HCT116 (cell line): ENCODE measurements around the gene SNX20. TPM values are rescaled to one million over a fixed set of nuclear protein-coding genes. Genes with fewer than 3 reads are reported as not detected.

Experiments
- ATAC-seq: fragments of 200-7000 bp; cut with Tn5 transposase; 2 replicates; pipeline ENCODE4 v1.9.1; 2020; ENCODE audit warnings: mild to moderate bottlenecking, moderate library complexity
- Bru-seq: library from RNA; stranded (reverse); fragments of 400-500 nt; gene quantifications from one replicate; lab custom pipeline; 2021; lab: Mats Ljungman, UMichigan
- BruChase-seq, 2 experiments: library from RNA; stranded (reverse); fragments of 400-500 nt; gene quantifications; one replicate each; lab custom pipeline; 2021; lab: Mats Ljungman, UMichigan
- BruUV-seq: library from RNA; stranded (reverse); fragments of 400-500 nt; replicated peaks from 2 replicates; lab custom pipeline; 2021; lab: Mats Ljungman, UMichigan
- CTCF ChIA-PET: fragments of 300-600 bp; sonication (Branson Sonifier 250); formaldehyde crosslinking; loops from one replicate; lab custom pipeline; 2021; ENCODE audit warnings: antibody characterized with exemption; lab: Charles Lee
- POLR2A ChIA-PET: fragments of 300-600, 350-600 bp; sonication (Branson Sonifier 250); formaldehyde crosslinking; loops from one replicate; lab custom pipeline; 2021; ENCODE audit warnings: antibody characterized with exemption; lab: Charles Lee
- RAD21 ChIA-PET, 2 experiments: fragments of 300-600 bp; sonication (Branson Sonifier 250); formaldehyde crosslinking; loops; one replicate each; lab custom pipeline; 2023; ENCODE audit warnings: low total read pairs in 2 of 2; ENCODE audit not compliant: uncharacterized antibody in 2 of 2, unreplicated experiment in 2 of 2, low non-redundant PET in 1 of 2; lab: Charles Lee
- DNase-seq: peaks from one replicate; pipeline ENCODE4 v3.0.0-alpha.2; 2010; ENCODE audit warnings: low read depth, low spot score
- H2AFZ ChIP-seq: fragments of 200-600 bp; shearing (Covaris generic), sonication (generic); 2 replicates; pipeline ENCODE4 v1.6.1; 2017; ENCODE audit warnings: low read depth, mixed run types, mixed read lengths, antibody characterized with exemption, low read length; ENCODE audit not compliant: poor library complexity, severe bottlenecking
- H3K27ac ChIP-seq: 2 replicates; pipeline ENCODE4 v1.5.1; 2012; ENCODE audit warnings: low read depth, low read length
- H3K27me3 ChIP-seq: fragments of 200-600 bp; sonication (generic); 2 replicates; pipeline ENCODE4 v1.6.1; 2016; ENCODE audit warnings: mixed run types, low read length, mixed read lengths; ENCODE audit not compliant: insufficient read depth
- H3K36me3 ChIP-seq, 2 experiments: fragments of 200-500 bp in 1 of 2; fragments of 200-600 bp in 1 of 2; sonication (Bioruptor generic) in 1 of 2; sonication (generic) in 1 of 2; 2 replicates each; pipeline versions ENCODE4 v1.5.1 to v1.6.1; 2014 to 2016; ENCODE audit warnings: low read length in 2 of 2, inconsistent platforms in 1 of 2, mixed read lengths in 1 of 2, mixed run types in 1 of 2; ENCODE audit not compliant: insufficient read depth in 2 of 2, control insufficient read depth in 1 of 2
- H3K4me1 ChIP-seq, 2 experiments: fragments of 200-600 bp in 1 of 2; sonication (generic) in 1 of 2; 2 replicates each; pipeline versions ENCODE4 v1.5.1 to v1.6.1; 2012 to 2017; ENCODE audit warnings: low read length in 2 of 2, inconsistent platforms in 1 of 2, mild to moderate bottlenecking in 1 of 2, mixed read lengths in 1 of 2, mixed run types in 1 of 2, moderate library complexity in 1 of 2; ENCODE audit not compliant: insufficient read depth in 2 of 2, control insufficient read depth in 1 of 2
- H3K4me2 ChIP-seq: fragments of 200-600 bp; sonication (generic); 2 replicates; pipeline ENCODE4 v1.6.1; 2017; ENCODE audit warnings: mixed run types, low read length, mixed read lengths
- H3K4me3 ChIP-seq, 2 experiments: fragments of 200-600 bp in 1 of 2; sonication (generic) in 1 of 2; replicated peaks in 1 of 2; 2 replicates each; pipeline ENCODE4 v1.5.1; 2011 to 2016; ENCODE audit warnings: low read length in 2 of 2, control low read depth in 1 of 2, low read depth in 1 of 2, mild to moderate bottlenecking in 1 of 2, mixed read lengths in 1 of 2, mixed run types in 1 of 2
- H3K79me2 ChIP-seq: fragments of 200-600 bp; sonication (generic); 2 replicates; pipeline ENCODE4 v1.6.1; 2017; ENCODE audit warnings: mild to moderate bottlenecking, mixed run types, low read length, moderate library complexity, mixed read lengths; ENCODE audit not compliant: insufficient read depth
- H3K9ac ChIP-seq: fragments of 200-600 bp; sonication (generic); 2 replicates; pipeline ENCODE4 v1.6.1; 2016; ENCODE audit warnings: low read length, mixed read lengths
- H3K9me2 ChIP-seq: fragments of 200-600 bp; sonication (generic), shearing (Covaris generic); 2 replicates; pipeline ENCODE4 v1.6.1; 2017; ENCODE audit warnings: mixed run types, mild to moderate bottlenecking, moderate library complexity; ENCODE audit not compliant: insufficient read depth
- H3K9me3 ChIP-seq, 2 experiments: fragments of 200-500 bp in 1 of 2; fragments of 200-600 bp in 1 of 2; sonication (Bioruptor generic) in 1 of 2; sonication (generic) in 1 of 2; 2 replicates each; pipeline ENCODE4 v1.6.1; 2014 to 2017; ENCODE audit warnings: low read length in 2 of 2, mixed read lengths in 2 of 2, inconsistent platforms in 1 of 2, low read depth in 1 of 2, mild to moderate bottlenecking in 1 of 2, mixed run types in 1 of 2, moderate library complexity in 1 of 2; ENCODE audit not compliant: control insufficient read depth in 1 of 2, insufficient read depth in 1 of 2
- H4K20me1 ChIP-seq: fragments of 200-600 bp; sonication (generic), shearing (Covaris generic); 2 replicates; pipeline ENCODE4 v1.6.1; 2017; ENCODE audit warnings: mixed run types, mild to moderate bottlenecking, moderate library complexity; ENCODE audit not compliant: insufficient read depth
- EZH2 ChIP-seq: fragments of 200-600 bp; sonication (generic); IDR thresholded peaks from 2 replicates; pipeline ENCODE4 v1.6.1; 2017; ENCODE audit warnings: antibody characterized with exemption, mixed run types
- JUND ChIP-seq: IDR thresholded peaks from 2 replicates; pipeline ENCODE4 v1.6.1; 2012
- SRF ChIP-seq: IDR thresholded peaks from 2 replicates; pipeline ENCODE4 v1.6.1; 2012; ENCODE audit warnings: low read depth
- YY1 ChIP-seq: IDR thresholded peaks from 2 replicates; pipeline ENCODE4 v1.6.1; 2011; ENCODE audit warnings: low read length, low read depth, moderate library complexity, mild to moderate bottlenecking; ENCODE audit not compliant: insufficient replicate concordance; ENCODE audit errors: extremely low read depth
- intact Hi-C: fragments of 100-400 bp; cut with micrococcal nuclease; formaldehyde crosslinking; loops from 2 replicates; pipeline ENCODE4 v1.10.0; 2022
- long read RNA-seq: library from polyadenylated mRNA; unstranded; transcript quantifications from one replicate; pipeline ENCODE4 v2.0.0, GENCODE V29; 2021; ENCODE audit not compliant: unreplicated experiment
- polyA plus RNA-seq: library from polyadenylated mRNA; unstranded; fragments of >200 nt; gene quantifications from 2 replicates; pipeline ENCODE4 v1.2.1, GENCODE V29; 2012; ENCODE audit warnings: missing spikeins
- total RNA-seq: library from RNA; stranded (reverse); gene quantifications from one replicate; pipeline ENCODE4 v1.2.1, GENCODE V29; 2021; ENCODE audit not compliant: unreplicated experiment

Gene SNX20, protein sequence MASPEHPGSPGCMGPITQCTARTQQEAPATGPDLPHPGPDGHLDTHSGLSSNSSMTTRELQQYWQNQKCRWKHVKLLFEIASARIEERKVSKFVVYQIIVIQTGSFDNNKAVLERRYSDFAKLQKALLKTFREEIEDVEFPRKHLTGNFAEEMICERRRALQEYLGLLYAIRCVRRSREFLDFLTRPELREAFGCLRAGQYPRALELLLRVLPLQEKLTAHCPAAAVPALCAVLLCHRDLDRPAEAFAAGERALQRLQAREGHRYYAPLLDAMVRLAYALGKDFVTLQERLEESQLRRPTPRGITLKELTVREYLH
- 0.07 TPM for total RNA-seq
- not detected in 2 replicates for polyA plus RNA-seq
- Bru-seq, nascent RNA, result not detected
- BruChase-seq, experiment 1, labeled RNA remaining after a 6-hour chase, result not detected
- not detected for BruChase-seq, experiment 2, labeled RNA remaining after a 2-hour chase
- long read RNA-seq, result 0 reads

DNA sequence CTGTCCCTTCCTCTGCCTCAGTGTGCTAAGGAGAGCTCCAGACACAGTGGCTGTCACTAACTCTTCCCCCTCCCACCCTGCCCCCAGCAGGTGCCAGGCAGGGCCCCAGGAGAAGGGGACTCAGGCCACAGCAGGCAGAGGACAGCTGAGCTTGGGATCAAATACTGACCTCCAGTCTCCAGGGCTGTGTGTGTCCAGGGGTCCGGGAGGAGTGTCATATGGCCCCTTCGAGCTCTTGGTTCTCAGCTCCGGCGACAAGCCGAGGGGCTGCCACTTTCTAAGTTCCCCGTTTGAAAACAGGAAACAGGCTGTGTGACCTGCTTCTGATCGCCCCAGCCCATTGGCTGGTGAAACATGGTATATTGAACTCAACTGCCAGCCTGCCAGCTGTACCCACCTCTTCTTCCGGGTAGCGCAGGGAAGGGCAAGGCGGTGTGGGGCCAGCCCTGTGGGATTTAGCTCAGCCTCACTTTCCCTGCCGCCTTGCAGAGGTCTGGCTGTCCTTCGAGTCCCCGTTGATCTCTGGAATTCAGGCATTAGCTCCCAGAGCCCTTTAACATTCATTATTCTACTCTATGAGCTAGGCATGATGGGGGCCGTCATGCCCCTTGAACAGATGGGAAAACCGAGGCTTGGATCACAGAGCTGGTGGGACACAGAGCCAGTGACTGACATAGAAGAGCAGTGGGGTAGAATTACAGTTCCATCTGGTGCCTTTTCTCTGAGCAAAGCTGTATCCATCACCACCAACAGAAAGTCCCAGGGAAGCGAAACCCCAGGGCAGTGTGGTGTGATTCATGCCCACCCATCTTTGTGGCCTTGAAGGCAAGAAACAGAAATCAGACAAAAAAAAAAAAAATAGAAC is at the start of gene SNX20:
Gene SNX20 (minus strand): TSS at position 292 of the 865 bp plus-strand sequence. CDS start 3,786 bp downstream, outside the sequence.
- no peaks in the 10 kb centered on the region for H3K9me2 ChIP-seq
- no peaks in the 10 kb centered on the region for H3K27me3 ChIP-seq
- no peak within 1 kb of the TSS for H2AFZ ChIP-seq
- no peaks in the 10 kb centered on the region for H4K20me1 ChIP-seq
- DNase-seq, result no peak
- H3K79me2 ChIP-seq, result no peaks in the 10 kb centered on the region
- no peaks in the 10 kb centered on the region for H3K36me3 ChIP-seq
- no peak within 1 kb of the TSS for H3K27ac ChIP-seq
- RAD21 ChIA-PET, result no interaction called here
- CTCF ChIA-PET, result interaction anchor here (1.2 kb wide), 1 partner anchor 16 kb away, joined by 4 read pairs; no protein-coding TSS in a partner anchor
- no peak within 1 kb of the TSS for H3K4me3 ChIP-seq
- no TSS peak for BruUV-seq
- H3K4me2 ChIP-seq, result no peak within 1 kb of the TSS
- no peaks in the 10 kb centered on the region for H3K9me3 ChIP-seq
- intact Hi-C loops, result no loop called here
- POLR2A ChIA-PET, result no interaction called here
- H3K4me1 ChIP-seq, result no peaks in the 10 kb centered on the region
- no peak for ATAC-seq
- TF ChIP-seq YY1 (no peak), JUND (no peak), EZH2 (no peak)
- H3K9ac ChIP-seq, result no peak within 1 kb of the TSS

DNA sequence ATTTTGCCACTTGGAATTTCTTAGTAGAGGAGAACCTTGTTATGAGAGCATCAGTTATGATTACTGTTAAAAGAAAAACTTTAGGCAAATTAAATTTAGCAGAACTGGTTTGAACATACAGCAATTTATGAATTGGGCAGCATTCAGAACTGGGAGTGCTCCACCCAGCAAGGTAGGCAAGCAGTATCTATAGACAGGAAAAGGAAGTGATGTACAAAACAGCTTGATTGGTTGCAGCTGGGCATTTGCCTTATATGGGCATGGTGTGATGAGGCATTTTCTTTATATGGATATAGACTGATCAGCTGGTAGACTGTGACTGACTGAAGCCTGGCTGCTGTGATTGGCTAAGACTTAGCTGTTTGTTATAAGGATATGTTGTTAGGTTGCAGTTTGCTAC is 43.2 kb upstream of the SNX20 start:
- ChIA-PET RAD21 (no interaction called here), CTCF (no interaction called here), POLR2A (no interaction called here)
- BruUV-seq, result no TSS peak
- Histone ChIP-seq H3K27ac (no peak overlapping the region), H3K9me2 (no peaks in the 10 kb centered on the region), H3K4me1 (peaks cover 2 to 5% of the 10 kb centered on the region in 2 experiments; a peak in 2 of 4 replicates), H3K27me3 (no peaks in the 10 kb centered on the region), H3K4me2 (no peak overlapping the region), H3K4me3 (no peak overlapping the region), H3K36me3 (0 out of 4 replicates have a peak, but pooled peaks cover 0 to 2% of the 10 kb centered on the region in 2 experiments), H2AFZ (no peak overlapping the region), H3K9ac (no peak overlapping the region), H3K9me3 (no peaks in the 10 kb centered on the region), H3K79me2 (no peaks in the 10 kb centered on the region), H4K20me1 (no peaks in the 10 kb centered on the region)
- intact Hi-C loops, result no loop called here
- TF ChIP-seq SRF, result peak; percentile 91
- TF ChIP-seq YY1, result no peak
- no peak for DNase-seq
- peak; percentile 50; the same call in 1 of the 2 replicates for ATAC-seq
